Midbrain (tissue), 1 donor: ENCODE results near the gene CDH4.

Experiments
- DNase-seq: peaks from one replicate; lab custom pipeline; 2025; lab: John Stamatoyannopoulos, UW

Gene CDH4

GRCh38 chr20:61719691-61720347 lies 467.8 kb downstream of the CDH4 start:
- no peak for DNase-seq

- DNase-seq = no peak
Observed at GRCh38 chr20:61720348-61720696, 468.3 kb downstream of the CDH4 start.

GRCh38 chr20:61722146-61722678 lies 470.2 kb downstream of the CDH4 start:
- DNase-seq = no peak

GRCh38 chr20:61723529-61724257 lies 471.6 kb downstream of the CDH4 start:
- DNase-seq = no peak

GRCh38 chr20:61724376-61724775 lies 472.3 kb downstream of the CDH4 start:
- DNase-seq = no peak

- DNase-seq = no peak
Observed at GRCh38 chr20:61725145-61725544, 473.1 kb downstream of the CDH4 start.

- DNase-seq = no peak
Observed at GRCh38 chr20:61725966-61726365, 473.9 kb downstream of the CDH4 start.

GRCh38 chr20:61726979-61727378 lies 474.9 kb downstream of the CDH4 start:
- DNase-seq = no peak

- DNase-seq = no peak
Observed at GRCh38 chr20:61727761-61728160, 475.7 kb downstream of the CDH4 start.

- no peak for DNase-seq
Observed at GRCh38 chr20:61728326-61728725, 476.3 kb downstream of the CDH4 start.

- DNase-seq = no peak
Observed at GRCh38 chr20:61728786-61729770, 477.0 kb downstream of the CDH4 start.

- no peak for DNase-seq
Observed at GRCh38 chr20:61730631-61731362, 478.7 kb downstream of the CDH4 start.

GRCh38 chr20:61731363-61732181 lies 479.5 kb downstream of the CDH4 start:
- DNase-seq = no peak

GRCh38 chr20:61732511-61733210 lies 480.6 kb downstream of the CDH4 start:
- DNase-seq = no peak

GRCh38 chr20:61733216-61733615 lies 481.2 kb downstream of the CDH4 start:
- DNase-seq = no peak

- no peak for DNase-seq
Observed at GRCh38 chr20:61733891-61734732, 482.1 kb downstream of the CDH4 start.

GRCh38 chr20:61734733-61735502 lies 482.9 kb downstream of the CDH4 start:
- DNase-seq = no peak

- DNase-seq = no peak
Observed at GRCh38 chr20:61735503-61735785, 483.4 kb downstream of the CDH4 start.
